Breast epithelium (tissue), 4 donors: ENCODE data around the gene OSCP1. TPM values are rescaled to one million over a fixed set of nuclear protein-coding genes. Genes with fewer than 3 reads are reported as not detected.

Experiments used
- DNase-seq, 2 donors: peaks; one replicate each; pipeline ENCODE4 v3.0.0-alpha.2; 2019; ENCODE audit warnings: low spot score in 2 of 2
- H3K27ac ChIP-seq, 2 donors: fragments of 200-600 bp; sonication (generic) in 1 of 2; one replicate each; pipeline ENCODE4 v1.5.1; 2016 to 2019; ENCODE audit warnings: mild to moderate bottlenecking in 1 of 2
- H3K27me3 ChIP-seq, 2 donors: fragments of 200-600 bp; sonication (generic) in 1 of 2; one replicate each; pipeline versions ENCODE4 v1.5.1 to v1.6.0; 2017 to 2019; ENCODE audit warnings: control low read depth in 1 of 2, mild to moderate bottlenecking in 1 of 2
- H3K36me3 ChIP-seq: fragments of 200-600 bp; one replicate; pipeline ENCODE4 v1.5.1; 2019
- H3K4me1 ChIP-seq, 2 donors: fragments of 200-600 bp; sonication (generic); one replicate each; pipeline ENCODE4 v1.5.1; 2016 to 2019; ENCODE audit warnings: control low read depth in 1 of 2
- H3K4me3 ChIP-seq, 3 donors: fragments of 200-600 bp; sonication (generic); 1 replicate in 2 of 3; 2 replicates in 1 of 3; pipeline ENCODE4 v1.5.1; 2016 to 2019; ENCODE audit warnings: mild to moderate bottlenecking in 3 of 3, moderate library complexity in 2 of 3
- H3K9me3 ChIP-seq, 2 donors: fragments of 200-600 bp; sonication (generic) in 1 of 2; one replicate each; pipeline ENCODE4 v1.5.1; 2016 to 2019; ENCODE audit warnings: control low read depth in 1 of 2
- CTCF ChIP-seq, 3 donors: fragments of 450-650 bp; IDR thresholded peaks; one replicate each; pipeline ENCODE4 v1.5.1; 2016 to 2017; ENCODE audit warnings: antibody characterized with exemption in 3 of 3, mild to moderate bottlenecking in 3 of 3, moderate library complexity in 3 of 3
- POLR2A ChIP-seq: fragments of 450-650 bp; IDR thresholded peaks from one replicate; pipeline ENCODE4 v1.6.1; 2016; ENCODE audit warnings: antibody characterized with exemption, mild to moderate bottlenecking, moderate library complexity
- POLR2AphosphoS5 ChIP-seq, 3 donors: sonication (generic); formaldehyde crosslinking; IDR thresholded peaks; one replicate each; pipeline ENCODE4 v1.6.1; 2017; ENCODE audit warnings: antibody characterized with exemption in 3 of 3
- intact Hi-C: fragments of 100-400 bp; cut with DNase I; formaldehyde crosslinking; loops from one replicate; pipeline ENCODE4 v1.15.1; 2023; ENCODE audit warnings: low total_unique reads
- total RNA-seq, 3 donors: library from RNA; depleted of rRNA; stranded (reverse); fragments of >200 nt; gene quantifications; one replicate each; pipeline ENCODE4 v1.1.0, GENCODE V29; 2016

The OSCP1 gene
- total RNA-seq, 3 donors from 2014 or later: 12.5 to 19.3 (median 15.1) TPM

- Histone ChIP-seq H3K4me3 (no peak overlapping the region), H3K27me3 (no peaks in the 10 kb centered on the region), H3K9me3 (no peaks in the 10 kb centered on the region), H3K27ac (no peak overlapping the region), H3K4me1 (no peaks in the 10 kb centered on the region), H3K36me3 (no peaks in the 10 kb centered on the region)
- TF ChIP-seq POLR2A (no peak), POLR2AphosphoS5 (IDR thresholded peaks at IDR 0.05) (no peak), CTCF (IDR thresholded peaks at IDR 0.05) (no peak)
- DNase-seq: no peak
- intact Hi-C loops: no loop called here
Observed at GRCh38 chr1:36414384-36414783, 35.9 kb downstream of the OSCP1 start.

- no peak overlapping the region for H3K4me3 ChIP-seq
- H3K4me1 ChIP-seq: no peaks in the 10 kb centered on the region
- no peaks in the 10 kb centered on the region for H3K36me3 ChIP-seq
- intact Hi-C loops: no loop called here
- no peaks in the 10 kb centered on the region for H3K27me3 ChIP-seq
- no peaks in the 10 kb centered on the region for H3K9me3 ChIP-seq
- no peak for TF ChIP-seq POLR2AphosphoS5 (IDR thresholded peaks at IDR 0.05)
- TF ChIP-seq CTCF (IDR thresholded peaks at IDR 0.05): no peak
- TF ChIP-seq POLR2A: no peak
- H3K27ac ChIP-seq: no peak overlapping the region
- no peak for DNase-seq
Observed at GRCh38 chr1:36411674-36412648, 38.3 kb downstream of the OSCP1 start.

GRCh38 chr1:36408479-36408878 lies 41.8 kb downstream of the OSCP1 start:
- H3K27me3 ChIP-seq: no peaks in the 10 kb centered on the region
- H3K4me3 ChIP-seq: no peak overlapping the region
- H3K9me3 ChIP-seq: no peaks in the 10 kb centered on the region
- intact Hi-C loops: no loop called here
- peak in 1 of 2 donors; percentile 57 for DNase-seq
- no peaks in the 10 kb centered on the region for H3K36me3 ChIP-seq
- H3K27ac ChIP-seq: peak overlapping the region; percentile 43 to 48
- TF ChIP-seq CTCF (IDR thresholded peaks at IDR 0.05): no peak
- no peak for TF ChIP-seq POLR2A
- peak in 1 of 3 donors; percentile 21 for TF ChIP-seq POLR2AphosphoS5 (IDR thresholded peaks at IDR 0.05)
- H3K4me1 ChIP-seq: no peaks in the 10 kb centered on the region

- TF ChIP-seq POLR2AphosphoS5 (IDR thresholded peaks at IDR 0.05): no peak
- TF ChIP-seq CTCF (IDR thresholded peaks at IDR 0.05): no peak
- no peak for TF ChIP-seq POLR2A
- intact Hi-C loops: no loop called here
- Histone ChIP-seq H3K9me3 (no peaks in the 10 kb centered on the region), H3K4me3 (no peak overlapping the region), H3K36me3 (no peaks in the 10 kb centered on the region), H3K27me3 (no peaks in the 10 kb centered on the region), H3K27ac (no peak overlapping the region), H3K4me1 (no peaks in the 10 kb centered on the region)
- DNase-seq: no peak
Observed at GRCh38 chr1:36406440-36406839, 43.8 kb downstream of the OSCP1 start.

- TF ChIP-seq POLR2AphosphoS5 (IDR thresholded peaks at IDR 0.05) (no peak), POLR2A (no peak), CTCF (IDR thresholded peaks at IDR 0.05) (no peak)
- Histone ChIP-seq H3K9me3 (no peaks in the 10 kb centered on the region), H3K36me3 (no peaks in the 10 kb centered on the region), H3K27me3 (no peaks in the 10 kb centered on the region), H3K4me3 (no peak overlapping the region), H3K4me1 (no peaks in the 10 kb centered on the region), H3K27ac (no peak overlapping the region)
- intact Hi-C loops: no loop called here
- DNase-seq: no peak
Observed at GRCh38 chr1:36402504-36402890, 47.8 kb downstream of the OSCP1 start.
